Measurements from ENCODE around the gene KCNT2.

- TF ChIP-seq CTCF (IDR thresholded peaks at IDR 0.05 in 8 of 11, conservative IDR thresholded peaks at IDR 0.05 in 3 of 11) = no peak
- no peak for TF ChIP-seq POLR2A (IDR thresholded peaks at IDR 0.05)
- no peak for TF ChIP-seq POLR2AphosphoS5 (IDR thresholded peaks at IDR 0.05)
Observed at GRCh38 chr1:196459383-196459782, 148.9 kb downstream of the KCNT2 start.

Measured in spleen (tissue), 7 donors.